ENCODE data around the gene UCHL3.

Gene UCHL3

GRCh38 chr13:75550159-75550567 lies 572 bp downstream of the UCHL3 start:
- DNase-seq (ENCODE audit: low spot score): peak; percentile 62

- DNase-seq (ENCODE audit: low spot score): no peak
Measured at GRCh38 chr13:75554464-75554863, 4.9 kb downstream of the UCHL3 start.

GRCh38 chr13:75554981-75555380 lies 5.4 kb downstream of the UCHL3 start:
- DNase-seq (ENCODE audit: low spot score): no peak

- DNase-seq (ENCODE audit: low spot score): no peak
Measured at GRCh38 chr13:75555836-75556235, 6.2 kb downstream of the UCHL3 start.

- no peak for DNase-seq (ENCODE audit: low spot score)
Measured at GRCh38 chr13:75556961-75557360, 7.4 kb downstream of the UCHL3 start.

DNA sequence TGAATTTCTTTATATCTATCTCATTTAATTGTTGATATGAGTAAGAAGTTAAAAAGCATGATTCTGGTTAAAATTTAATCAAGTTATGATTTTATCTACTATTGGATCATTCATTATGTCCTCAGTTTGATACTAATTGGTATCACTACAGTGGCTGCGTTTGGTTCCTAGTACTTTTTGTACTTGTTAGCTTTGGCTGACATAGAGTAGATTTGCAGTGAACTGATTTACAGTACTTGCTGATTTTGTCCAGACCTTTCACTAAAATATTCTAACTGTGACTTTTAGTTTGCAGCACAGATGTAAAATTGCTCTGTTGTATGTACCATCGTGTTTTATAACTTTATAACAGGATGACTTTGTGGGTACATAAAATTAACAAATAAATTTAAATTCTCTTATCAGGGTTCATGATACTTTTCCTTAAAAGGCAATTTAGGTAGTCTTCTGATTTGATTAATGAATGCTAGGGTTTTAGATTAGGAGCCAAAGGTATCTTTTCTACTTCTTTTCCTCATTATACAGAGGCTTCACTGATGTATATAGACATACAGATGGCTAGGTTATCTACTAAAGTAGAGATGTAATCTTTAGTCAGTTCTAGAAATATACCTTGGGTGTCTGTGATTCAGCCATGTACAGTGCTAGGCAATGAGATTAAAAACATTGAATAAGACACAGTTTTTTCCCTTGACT lies 8.7 kb downstream of the UCHL3 start:
- no peak for DNase-seq (ENCODE audit: low spot score)

DNA sequence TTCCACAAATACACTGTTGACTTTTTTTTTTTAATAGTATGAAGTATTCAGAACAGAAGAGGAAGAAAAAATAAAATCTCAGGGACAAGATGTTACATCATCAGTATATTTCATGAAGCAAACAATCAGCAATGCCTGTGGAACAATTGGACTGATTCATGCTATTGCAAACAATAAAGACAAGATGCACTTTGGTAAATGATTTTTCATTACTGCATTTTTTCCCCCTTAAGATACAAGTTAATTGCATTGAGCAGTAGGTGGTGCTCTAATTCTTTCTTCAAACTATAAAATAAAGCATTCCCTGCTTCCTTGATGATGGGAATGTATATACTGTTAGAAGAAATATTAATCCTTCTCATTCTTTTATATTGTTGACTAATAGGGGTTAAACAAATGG lies 17.1 kb downstream of the UCHL3 start:
- peak; percentile 29 for DNase-seq (ENCODE audit: low spot score)

GRCh38 chr13:75569576-75569975 lies 20.0 kb downstream of the UCHL3 start:
- DNase-seq (ENCODE audit: low spot score): no peak

GRCh38 chr13:75579529-75579928 lies 29.9 kb downstream of the UCHL3 start:
- no peak for DNase-seq (ENCODE audit: low spot score)

GRCh38 chr13:75581874-75582640 lies 32.5 kb downstream of the UCHL3 start:
- no peak for DNase-seq (ENCODE audit: low spot score)

- no peak for DNase-seq (ENCODE audit: low spot score)
Measured at GRCh38 chr13:75583091-75583490, 33.5 kb downstream of the UCHL3 start.

GRCh38 chr13:75585153-75585552 lies 35.6 kb downstream of the UCHL3 start:
- DNase-seq (ENCODE audit: low spot score): no peak

DNA sequence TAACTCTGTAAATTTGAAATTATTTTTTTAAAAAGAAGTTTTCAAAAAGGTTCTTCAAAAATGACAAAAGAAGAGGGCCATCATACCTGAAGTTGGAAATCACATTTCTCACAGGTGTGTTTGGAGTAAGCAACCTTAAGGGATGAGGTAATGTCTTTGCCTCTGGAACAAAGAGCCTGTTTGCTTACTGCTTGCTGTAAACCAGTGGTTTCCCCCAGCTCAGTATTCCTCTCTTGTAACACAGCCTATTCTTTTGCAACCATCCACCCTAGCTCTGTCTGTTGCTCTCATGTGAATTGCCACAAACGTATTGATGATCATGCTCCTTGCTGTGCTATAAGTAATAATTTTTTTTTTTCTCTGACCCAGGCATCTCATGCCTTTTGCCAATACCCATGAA lies 38.1 kb downstream of the UCHL3 start:
- no peak for DNase-seq (ENCODE audit: low spot score)

DNA sequence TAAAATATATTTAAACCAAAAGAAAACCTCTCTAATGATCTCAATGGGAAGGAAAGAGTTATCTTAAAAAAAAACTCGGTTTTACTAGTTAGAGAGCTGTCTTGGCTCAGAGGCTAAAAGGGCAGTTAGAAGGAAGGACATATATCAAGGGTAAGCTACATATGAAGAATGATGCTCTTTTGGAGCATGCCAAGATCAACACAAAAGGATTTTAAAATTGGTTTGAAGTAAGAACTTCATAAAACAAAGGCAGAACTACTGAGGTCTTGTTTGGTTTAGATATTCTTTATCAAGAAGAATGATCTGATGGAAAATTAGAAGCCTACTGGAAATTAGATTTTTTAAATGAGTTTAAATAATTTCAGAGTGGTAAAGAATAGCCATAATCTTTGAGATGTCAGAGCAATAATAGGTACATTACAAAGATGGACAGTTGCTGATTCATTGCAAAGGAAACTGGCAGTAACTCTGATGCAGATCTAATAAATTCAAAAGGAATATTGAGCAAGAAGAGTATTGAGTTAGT lies 47.1 kb downstream of the UCHL3 start:
- DNase-seq (ENCODE audit: low spot score): no peak

- no peak for DNase-seq (ENCODE audit: low spot score)
Measured at GRCh38 chr13:75600371-75600770, 50.8 kb downstream of the UCHL3 start.

DNA sequence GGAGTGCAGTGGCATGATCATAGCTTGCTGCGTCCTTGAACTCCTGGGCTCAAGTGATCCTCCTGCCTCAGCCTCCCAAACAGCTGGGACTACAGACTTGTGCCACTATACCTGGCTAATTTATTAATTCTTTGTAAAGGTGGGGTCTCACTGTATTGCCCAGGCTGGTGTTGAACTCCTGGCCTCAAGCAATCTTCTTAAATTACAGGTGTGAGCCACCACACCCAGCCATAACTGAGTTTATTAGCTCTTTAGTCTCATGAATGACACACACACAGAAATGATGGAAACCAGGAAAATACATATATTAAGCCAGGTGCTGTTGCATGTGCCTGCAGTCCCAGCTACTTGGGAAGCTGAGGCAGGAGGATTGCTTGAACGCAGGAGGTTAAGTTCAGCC lies 53.4 kb downstream of the UCHL3 start:
- DNase-seq (ENCODE audit: low spot score): no peak

DNA sequence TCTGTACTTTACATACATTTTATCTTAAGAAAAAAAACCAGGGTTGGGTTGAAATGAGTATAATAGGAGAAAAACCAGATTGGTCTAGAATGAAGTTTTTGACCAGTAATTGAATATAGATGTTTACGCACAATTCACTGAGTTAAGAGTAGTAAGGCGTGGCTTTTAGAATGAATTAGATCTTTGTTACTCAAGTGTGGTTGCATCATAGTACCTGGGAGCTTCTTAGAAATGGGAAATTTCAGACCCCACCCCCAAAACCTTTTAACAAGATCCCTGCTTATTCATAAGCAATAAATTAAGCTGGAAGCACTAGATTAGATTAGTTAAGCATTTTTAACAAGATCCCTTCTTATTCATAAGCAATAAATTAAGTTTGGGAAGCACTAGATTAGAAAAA lies 57.9 kb downstream of the UCHL3 start:
- no peak for DNase-seq (ENCODE audit: low spot score)

- no peak for DNase-seq (ENCODE audit: low spot score)
Measured at GRCh38 chr13:75610466-75610865, 60.9 kb downstream of the UCHL3 start.

DNA sequence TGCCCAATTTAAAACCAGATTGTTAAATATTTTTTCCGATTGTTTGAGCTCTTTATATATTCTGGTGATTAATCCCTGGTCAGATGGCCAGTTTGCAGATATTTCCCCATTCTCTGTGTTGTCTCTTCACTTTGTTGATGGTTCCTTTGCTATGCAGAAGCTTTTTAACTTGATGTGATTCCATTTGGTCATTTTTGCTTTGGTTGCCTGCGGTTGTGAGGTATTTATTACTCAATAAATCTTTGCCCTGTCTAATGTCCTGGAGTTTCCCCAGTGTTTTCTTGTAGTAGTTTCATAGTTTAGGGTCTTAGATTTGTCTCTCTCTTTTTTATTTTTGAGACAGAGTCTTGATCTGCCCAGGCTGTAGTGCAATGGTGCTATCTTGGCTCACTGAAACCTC lies 62.8 kb downstream of the UCHL3 start:
- DNase-seq (ENCODE audit: low spot score): no peak

DNA sequence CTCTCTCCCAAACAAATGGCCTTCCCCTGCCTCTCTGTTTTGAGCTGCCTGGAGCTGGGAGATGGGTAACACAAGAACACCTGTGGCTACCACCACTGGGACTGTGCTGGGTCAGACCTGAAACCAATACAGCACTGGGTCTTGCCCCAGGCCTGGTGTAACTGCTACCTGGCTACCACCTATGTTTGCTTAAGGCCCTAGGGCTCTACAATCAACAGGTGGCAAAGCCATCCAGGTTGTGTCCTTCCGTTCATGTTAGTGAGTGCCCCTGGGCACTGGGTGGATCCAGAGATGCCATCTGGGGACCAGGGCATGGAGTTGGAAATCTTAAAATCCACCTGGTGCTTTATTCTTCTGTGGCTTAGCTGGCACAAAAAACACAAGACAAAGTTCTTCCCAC lies 67.6 kb downstream of the UCHL3 start:
- DNase-seq (ENCODE audit: low spot score): no peak

DNA sequence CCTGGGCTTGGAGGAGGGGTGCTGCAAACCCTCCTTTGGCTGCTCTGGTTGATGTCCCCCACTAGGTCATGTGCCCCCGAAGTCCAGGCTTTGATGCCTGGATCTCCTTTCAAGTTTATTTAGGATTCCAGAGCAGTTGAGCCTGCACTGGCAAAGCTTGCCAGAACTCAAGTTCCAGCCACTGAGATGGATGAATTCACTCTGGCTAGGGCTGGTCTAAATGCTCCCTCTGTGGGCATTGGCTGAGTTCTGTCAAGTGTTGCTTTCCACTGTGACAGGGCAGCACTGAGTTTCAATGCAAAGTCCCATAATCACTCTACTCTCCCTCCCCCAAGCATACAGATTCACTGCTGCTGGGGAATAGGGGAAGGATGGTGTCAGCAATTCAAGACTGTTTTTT lies 68.7 kb downstream of the UCHL3 start:
- no peak for DNase-seq (ENCODE audit: low spot score)

DNA sequence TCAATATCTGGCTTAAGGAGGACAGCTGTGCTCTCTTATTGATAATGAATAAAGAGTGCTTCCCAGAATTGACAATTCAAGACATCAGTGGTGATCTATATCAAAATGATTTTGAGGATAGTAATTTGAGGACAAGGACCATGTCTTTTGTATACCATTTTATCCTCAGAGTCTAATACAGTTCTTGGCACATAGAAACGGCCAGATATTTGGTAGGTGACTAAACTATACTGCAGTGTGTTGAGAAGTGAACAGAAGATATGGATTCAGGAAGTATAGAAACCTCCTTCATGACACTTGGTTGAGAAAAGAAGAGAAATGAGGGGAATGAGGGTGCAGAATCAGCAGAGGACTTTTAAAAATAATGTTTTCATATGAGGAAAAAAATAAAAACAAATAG lies 70.4 kb downstream of the UCHL3 start:
- DNase-seq (ENCODE audit: low spot score): no peak

DNA sequence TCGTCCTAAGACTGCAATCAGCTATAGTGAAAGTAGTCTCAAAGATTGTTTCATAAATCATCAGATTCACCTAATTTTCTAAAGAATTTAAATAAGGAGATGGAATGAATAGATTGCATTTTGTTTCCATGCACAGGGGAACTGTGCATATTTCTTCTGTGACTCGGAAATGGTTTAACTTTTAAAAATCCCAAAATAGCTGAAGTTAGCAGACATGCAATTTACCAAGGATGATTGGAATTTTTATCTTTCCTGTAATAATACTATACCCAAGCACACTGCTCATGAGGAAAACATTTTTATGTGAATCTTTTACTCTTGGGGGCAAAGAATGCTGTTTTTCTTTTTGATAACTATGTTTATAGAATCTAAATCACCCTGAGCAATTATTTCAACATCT lies 71.6 kb downstream of the UCHL3 start:
- DNase-seq (ENCODE audit: low spot score): peak; percentile 31

GRCh38 chr13:75628801-75629200 lies 79.2 kb downstream of the UCHL3 start:
- no peak for DNase-seq (ENCODE audit: low spot score)
